Astrocyte of the hippocampus (primary cell): Measurements from ENCODE around the gene KLK3.
"Not testable (repeated sequence)": the region's sequence is repeated elsewhere in the genome, so short reads cannot be mapped to it uniquely, and the experiment has no call there.

Experiments
- DNase-seq: peaks from one replicate; pipeline ENCODE4 v3.0.0; 2011; ENCODE audit warnings: low read depth, low spot score

KLK3 gene

DNA sequence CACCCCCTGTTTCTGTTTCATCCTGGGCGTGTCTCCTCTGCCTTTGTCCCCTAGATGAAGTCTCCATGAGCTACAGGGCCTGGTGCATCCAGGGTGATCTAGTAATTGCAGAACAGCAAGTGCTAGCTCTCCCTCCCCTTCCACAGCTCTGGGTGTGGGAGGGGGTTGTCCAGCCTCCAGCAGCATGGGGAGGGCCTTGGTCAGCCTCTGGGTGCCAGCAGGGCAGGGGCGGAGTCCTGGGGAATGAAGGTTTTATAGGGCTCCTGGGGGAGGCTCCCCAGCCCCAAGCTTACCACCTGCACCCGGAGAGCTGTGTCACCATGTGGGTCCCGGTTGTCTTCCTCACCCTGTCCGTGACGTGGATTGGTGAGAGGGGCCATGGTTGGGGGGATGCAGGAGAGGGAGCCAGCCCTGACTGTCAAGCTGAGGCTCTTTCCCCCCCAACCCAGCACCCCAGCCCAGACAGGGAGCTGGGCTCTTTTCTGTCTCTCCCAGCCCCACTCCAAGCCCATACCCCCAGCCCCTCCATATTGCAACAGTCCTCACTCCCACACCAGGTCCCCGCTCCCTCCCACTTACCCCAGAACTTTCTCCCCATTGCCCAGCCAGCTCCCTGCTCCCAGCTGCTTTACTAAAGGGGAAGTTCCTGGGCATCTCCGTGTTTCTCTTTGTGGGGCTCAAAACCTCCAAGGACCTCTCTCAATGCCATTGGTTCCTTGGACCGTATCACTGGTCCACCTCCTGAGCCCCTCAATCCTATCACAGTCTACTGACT, at the start of gene KLK3:
Gene KLK3 (plus strand): TSS at position 280 of the 775 bp plus-strand sequence. CDS start 41 bp downstream, at position 321.
- DNase-seq: no peak

DNA sequence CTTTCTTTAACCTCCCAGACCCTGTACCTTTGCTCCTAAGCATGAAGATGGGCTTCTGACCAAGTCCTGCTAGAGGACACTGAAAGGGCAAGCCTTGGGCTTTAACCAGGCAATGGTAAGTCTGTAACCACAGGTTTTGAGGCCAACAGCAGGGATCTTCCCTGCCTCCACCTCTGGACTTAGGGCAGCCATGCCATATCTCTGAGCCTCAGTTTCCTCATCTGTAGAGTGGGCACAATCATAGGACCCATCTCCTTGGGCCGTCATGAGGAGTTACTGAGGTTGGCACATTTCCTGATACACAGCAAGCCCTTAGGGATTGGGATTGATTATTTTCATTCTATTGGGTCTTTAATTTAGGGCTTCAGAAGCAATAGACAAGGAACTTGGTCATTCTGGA, 45.9 kb upstream of the KLK3 start:
- DNase-seq: no peak

DNA sequence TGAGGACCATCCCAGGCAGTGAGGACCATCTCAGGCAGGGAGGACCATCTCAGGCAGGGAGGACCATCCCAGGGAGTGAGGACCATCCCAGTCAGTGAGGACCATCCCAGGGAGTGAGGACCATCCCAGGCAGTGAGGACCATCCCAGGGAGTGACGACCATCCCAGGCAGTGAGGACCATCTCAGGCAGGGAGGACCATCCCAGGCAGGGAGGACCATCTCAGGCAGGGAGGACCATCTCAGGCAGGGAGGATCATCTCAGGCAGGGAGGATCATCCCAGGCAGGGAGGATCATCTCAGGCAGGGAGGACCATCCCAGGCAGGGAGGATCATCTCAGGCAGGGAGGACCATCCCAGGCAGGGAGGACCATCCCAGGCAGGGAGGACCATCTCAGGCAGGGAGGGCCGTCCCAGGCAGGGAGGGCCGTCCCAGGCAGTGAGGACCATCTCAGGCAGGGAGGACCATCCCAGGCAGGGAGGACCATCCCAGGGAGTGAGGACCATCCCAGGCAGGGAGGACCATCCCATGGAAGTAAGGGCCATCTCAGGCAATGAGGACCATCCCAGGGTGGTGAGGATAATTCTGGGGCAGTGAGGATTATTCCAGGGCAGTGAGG, 43.0 kb upstream of the KLK3 start:
- not testable (repeated sequence) for DNase-seq

DNA sequence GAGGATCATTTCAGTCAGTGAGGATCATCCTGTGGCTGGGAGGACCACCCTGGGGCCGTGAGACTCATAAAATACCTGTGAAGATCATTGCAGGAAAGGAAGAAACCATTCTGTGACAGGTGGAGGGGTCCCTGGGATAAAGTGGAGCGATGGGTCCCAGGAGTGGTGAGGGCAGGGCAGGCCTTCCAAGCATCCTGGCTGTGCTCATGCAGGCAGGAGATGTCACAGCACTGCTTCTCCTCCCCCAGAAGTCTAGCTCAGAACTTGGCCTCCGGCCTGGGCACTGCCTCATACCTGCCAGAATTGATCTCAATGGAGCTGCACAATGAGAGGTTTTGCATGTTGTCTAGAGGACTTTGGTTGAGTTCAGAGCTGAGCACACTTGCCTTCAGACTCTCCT, 42.2 kb upstream of the KLK3 start:
- DNase-seq: no peak

DNA sequence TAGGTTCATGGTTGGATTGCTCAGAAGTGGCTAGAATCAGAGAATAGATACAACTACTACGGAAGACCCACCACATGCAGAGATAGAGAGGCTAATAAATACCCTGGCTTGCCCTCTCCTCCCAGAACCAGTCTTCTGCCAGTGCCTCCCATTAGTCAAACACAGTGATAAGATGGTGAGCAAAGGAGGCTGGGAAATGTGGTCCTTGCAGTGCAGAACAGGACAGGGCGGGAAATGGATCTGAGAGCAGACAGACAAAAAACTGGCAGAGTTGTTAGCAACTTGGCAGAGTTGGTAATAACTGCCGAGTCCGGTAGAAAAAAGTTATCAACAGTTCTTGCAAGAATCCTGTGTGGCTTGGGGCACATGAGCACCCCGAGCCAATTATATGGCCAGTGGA, 39.8 kb upstream of the KLK3 start:
- DNase-seq: no peak

DNA sequence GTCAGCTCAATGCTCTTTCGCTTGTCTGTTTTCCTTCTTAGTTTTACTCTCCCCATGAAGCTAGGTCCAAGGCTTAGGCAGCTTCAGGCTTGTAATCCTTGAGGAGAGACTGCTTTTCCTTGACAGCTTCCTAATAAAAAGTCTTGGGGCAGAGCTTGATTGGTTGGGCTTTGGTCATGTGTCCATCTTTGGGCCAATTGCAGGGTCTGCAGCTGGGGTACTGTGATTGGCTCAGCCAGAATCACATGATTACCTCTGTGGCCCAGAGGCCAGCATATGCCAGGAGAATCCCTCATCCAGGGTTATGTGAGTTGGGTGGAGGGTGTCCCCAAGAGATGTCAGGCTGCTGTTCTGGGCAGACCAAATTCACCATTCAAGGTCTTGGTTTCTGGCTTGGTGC, 39.3 kb upstream of the KLK3 start:
- DNase-seq: no peak

DNA sequence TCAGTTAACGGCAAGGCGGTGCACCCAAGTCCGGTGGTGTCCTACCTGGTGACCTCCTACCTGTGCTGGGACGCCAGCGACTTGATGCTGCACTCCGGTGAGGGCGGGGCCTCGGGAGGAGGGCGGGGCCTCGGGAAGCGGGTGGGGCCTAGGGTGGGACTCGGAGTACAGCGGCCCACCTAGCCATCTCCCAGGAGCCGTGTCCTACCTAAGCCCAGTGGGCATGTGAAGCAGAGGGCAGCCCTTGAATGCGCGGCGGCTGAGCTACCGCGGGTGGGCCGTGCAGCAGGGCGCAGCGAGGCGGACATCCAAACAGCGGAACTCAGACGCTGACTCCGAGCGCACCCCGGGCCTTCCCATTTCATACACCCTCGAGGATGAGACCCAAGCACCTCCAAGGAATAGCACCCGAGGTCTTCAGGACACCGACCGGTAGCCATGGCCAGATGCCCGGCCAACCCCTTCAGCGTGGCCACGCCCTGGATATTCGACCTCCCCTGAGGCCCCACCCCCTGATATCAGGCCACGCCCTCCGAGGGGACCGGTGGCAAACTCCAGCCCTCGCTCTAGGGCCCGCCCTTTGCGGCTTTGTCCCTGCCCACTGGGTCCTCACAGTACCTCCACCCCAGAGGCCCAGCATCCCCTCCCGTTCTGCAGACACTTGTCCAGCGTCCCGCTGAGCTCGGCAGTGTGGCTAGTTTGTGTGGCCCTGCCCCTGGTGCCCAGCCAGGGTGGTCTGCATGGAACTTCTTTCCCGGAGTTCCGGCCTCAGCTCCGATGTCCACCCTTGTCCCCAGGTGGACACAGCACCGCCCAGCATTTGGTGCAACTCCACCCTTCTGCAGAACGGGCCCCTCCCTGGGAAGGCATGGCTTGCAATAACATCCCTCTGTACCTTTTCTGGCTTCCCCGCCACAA, 36.5 kb upstream of the KLK3 start:
- peak; percentile 24 for DNase-seq

DNA sequence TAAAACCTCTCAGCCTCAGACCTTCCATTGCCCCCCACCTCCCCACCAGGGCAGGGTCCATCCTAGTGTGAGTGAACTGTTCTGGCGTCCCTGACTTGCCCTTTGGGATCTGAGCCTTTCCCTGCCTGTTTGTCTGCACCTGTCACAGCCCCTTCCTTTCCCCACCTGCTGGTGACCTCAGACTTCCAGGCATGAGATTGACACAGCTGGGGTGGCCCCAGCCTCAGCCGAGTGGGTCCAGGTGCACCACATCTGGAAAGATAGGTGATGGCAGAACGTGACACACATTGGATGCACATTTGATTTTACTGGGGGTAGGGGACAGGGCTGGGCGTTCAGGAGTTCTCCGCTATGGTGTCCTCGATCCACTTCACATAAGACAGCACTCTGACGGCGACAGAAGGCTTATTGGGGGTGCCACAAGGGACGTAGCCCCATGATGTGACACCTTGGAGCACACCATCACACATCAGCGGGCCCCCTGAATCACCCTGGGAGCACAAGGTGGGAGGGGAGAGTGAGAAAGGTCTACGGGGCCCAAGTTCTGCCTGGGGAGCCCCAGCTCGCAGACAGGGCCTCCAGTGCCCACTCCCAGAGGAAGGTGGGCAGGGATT, 35.7 kb upstream of the KLK3 start:
- no peak for DNase-seq

DNA sequence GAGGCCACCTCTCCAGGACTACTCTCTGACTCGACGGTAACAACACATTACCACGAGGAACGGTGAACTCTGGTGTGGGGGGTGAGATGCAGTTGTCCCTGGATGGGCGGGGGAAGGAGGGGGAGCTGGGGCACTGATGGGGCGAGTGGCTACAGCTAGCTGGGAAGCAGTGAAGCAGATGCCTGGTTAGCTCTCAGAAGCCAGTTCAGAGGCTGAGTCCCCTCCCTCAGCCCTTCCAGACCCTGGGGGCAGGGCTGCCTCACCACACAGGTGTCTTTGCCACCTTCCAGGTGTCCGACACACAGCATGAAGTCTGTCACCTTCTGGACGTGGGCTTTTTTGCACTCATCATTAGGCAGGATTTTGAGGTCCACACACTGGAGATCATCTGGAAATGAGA, 35.1 kb upstream of the KLK3 start:
- no peak for DNase-seq

DNA sequence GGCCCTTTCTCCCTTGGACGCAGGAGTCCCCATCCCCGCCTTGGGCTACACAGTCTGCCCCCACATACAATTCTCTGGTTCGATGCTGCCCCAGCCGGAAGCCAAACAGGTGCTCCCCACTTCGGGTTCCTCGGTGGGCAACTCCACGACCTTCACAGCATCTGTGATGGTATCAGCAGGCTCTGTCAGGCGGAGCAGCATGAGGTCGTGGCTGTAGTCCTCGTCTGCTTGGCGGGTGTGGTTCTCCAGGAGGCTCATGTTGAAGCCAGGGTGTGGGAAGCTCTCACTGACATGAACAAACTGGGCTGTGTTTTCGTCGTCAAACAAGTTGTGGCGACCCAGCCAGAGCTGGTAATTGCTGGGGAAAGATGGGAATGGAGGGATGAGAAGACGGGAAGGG, 34.6 kb upstream of the KLK3 start:
- DNase-seq: no peak

DNA sequence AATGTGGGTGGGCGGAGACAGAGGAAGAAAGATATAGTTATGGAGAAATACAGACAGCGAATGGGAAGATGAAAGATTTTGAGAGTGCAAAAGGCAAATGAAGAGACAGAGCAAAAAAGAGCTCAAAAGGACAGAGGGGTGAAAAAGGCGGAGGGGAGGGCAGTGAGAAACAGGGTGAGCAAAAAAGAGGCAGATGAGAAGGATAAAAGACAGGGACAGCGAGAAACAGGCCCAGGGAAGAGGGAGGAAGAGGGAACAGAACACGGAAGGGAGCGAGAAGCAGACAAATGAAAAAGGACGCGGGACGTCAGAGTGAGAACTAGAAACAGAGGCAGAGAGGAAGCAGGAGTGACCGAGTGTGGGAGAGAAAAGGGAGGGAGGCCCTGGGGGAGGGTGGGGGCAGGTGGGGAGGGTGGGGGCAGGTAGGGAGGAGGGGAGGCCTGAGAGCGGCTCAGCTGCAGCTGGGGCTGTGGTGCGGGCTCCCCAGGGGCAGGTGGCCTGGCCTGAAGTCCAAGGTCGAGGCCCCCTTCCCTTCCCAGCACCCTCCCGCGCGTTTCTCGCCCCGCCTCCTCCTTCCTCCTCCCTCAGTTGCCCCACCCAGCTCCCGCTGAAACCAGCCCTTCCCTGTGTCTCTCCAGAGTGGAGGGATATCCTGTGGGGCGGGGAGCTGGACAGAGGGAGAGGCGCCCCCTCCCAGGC, 34.0 kb upstream of the KLK3 start:
- DNase-seq: no peak

DNA sequence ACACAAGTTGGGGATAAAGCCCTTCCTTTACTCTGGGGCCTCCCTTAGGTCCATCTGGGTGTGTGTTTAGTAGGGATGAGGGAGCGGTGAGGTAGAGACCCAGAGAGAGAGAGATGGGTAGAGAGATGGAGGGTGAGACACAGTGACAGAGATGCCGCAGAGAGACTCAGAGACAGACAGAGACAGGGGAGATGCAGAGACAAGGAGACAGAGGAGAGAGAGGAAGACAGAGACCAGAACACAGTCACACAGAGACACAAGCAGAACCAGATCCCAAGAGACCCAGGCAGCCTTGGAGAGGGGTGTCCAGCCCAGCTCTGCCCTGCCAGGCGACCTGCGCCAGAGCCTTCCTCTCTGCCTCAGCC, 33.5 kb upstream of the KLK3 start:
- no peak for DNase-seq

DNA sequence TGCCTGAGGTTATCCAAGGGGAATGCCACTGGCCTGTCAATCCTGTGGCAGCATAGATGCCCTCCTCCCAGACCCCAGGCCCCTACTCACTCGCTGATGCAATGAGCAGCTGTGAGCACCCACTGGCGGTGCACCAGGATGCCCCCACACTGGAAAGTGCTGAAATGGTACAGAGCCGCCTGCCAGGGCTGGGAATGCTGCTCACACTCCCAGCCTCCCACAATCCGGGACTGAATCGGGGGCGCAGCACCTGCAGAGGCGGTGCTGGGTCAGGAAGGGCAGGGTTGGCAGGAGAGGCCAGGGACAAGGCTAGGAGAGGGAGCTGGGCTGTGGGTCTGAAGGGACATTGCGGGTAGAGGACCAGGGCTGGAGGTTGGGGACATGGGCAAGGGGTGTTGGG, 33.1 kb upstream of the KLK3 start:
- no peak for DNase-seq

DNA sequence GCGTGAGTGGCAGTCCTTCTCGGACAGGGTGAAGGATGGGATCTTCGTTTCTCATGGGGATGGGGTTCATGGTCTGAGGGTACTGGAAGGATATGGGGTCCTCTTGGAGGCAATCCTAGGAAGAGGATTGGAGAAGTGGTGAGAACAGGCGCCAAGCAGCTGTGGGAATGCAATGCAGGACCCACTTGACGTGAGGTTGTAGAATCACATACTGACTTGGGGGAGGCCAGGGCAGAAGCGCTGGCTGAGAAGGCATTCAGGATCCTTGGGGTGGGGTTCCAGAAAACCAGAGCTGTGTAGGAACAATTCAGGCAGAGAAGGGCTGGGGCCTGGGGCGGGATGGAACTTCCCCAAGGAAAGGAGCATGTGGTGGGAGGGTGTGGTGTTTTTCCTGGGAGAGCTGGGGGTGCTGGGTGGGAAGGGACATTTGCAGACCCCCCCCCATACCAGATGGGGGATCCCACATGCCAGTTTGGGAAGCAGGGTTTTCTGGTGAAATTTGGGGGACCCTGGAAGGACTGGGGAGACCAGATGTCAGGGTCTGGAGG, 32.0 kb upstream of the KLK3 start:
- DNase-seq: no peak

DNA sequence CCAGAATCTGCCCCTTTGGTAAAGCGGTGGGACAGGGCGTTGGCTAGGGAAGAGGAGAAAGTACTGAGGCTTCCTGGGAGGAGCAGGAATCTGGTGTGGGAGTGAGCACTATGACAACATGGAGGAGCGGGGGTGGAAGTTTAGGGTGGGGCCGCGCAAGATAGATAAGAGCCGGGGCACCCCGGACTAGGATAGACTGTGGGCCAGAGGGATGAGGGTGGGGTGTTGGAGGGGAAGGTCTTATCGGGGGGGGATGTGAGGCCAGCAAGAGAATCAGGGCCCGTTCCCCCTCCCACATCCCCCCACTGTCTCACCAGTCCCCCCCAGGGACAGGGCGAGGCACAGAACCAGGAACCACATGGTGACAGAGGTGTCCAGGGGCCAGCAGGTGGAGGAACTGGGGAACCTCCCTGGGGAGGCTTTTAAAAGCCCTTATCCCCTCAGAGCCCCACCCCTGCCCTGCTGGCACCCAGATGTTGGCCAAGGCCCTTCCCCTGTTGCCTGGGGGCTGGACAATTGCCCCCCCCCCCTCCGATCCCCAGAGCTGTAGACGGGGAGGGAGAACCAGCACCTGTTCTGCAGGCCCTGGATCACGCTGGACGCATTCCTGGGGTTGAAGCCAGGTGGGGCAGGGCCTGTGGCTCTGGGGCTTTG, 31.2 kb upstream of the KLK3 start, which contains the start of gene KLK1:
Gene KLK1 (minus strand): TSS at position 399 of the 654 bp plus-strand sequence. CDS start 39 bp downstream, at position 360.
- DNase-seq: no peak

DNA sequence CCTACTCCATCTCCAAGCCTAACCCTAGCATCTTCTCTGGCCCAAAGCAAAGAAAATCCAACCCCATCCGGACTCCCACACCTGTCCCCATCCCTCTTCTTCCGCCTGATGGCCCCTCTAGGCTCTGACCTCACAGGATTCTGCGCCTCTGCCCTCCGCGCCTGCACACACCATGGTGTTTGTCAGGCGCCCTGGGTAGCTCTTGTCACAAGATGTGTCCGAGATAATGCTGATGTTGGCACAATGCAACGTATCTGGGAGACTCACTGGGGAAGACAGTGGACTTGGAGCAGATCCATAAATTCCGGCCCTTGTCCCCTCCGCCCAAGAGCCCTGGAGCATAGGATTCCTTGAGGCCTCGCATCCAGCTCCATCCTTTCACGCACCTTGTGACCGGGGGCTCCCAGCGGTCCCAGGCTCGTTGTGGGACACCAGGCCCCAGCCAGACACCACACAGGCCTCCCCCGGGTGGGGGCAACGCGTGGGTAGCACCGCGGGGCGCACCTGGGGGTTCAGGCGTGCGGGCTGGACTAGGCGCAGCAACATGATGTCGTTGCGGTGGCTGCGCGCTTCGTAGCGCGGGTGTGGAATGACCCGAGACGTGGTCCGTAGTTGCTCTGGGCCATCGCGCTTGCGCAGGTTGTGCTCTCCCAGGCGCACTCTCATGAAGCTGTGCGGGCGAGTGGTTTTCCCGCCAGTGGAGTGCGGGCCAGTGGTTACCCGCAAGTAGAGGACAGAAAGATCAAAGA, 28.0 kb upstream of the KLK3 start:
- DNase-seq: no peak

DNA sequence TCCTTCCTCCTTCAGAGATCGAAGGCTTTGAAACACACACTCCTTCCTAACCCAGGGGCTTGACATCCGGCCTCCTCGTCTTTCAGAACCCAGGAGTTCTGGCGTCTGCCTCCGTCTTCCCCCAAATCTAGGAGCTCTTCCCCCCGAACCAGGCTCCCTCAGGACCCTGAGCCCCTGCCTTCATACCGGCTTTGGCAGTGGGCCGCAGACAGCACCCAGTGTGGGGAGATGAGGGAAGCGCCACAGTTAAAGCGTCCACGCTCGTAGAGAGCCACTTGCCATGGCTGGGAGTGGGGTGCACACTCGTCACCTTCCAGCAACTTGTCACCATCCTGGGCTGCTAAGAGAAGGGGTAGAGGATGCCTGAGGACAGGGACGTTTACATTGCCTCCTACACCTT, 27.2 kb upstream of the KLK3 start:
- no peak for DNase-seq

DNA sequence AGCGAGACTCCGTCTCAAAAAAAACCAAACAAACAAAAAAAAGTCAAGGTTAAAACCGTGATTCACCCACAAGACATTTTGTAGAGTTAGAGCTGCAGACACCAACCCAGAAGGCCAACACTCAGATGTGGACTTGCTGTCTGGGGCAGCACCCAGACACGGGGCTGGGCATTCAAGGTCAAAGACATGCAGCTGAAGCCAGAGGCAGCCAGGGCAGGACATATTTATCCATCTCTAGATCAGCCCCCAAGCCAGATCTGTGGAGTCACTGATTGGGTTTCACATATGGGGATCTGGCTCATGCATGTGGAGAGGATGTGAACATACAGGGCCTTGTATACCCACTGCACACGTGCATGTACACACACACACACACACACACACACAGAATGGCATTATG, 24.9 kb upstream of the KLK3 start:
- DNase-seq: no peak

DNA sequence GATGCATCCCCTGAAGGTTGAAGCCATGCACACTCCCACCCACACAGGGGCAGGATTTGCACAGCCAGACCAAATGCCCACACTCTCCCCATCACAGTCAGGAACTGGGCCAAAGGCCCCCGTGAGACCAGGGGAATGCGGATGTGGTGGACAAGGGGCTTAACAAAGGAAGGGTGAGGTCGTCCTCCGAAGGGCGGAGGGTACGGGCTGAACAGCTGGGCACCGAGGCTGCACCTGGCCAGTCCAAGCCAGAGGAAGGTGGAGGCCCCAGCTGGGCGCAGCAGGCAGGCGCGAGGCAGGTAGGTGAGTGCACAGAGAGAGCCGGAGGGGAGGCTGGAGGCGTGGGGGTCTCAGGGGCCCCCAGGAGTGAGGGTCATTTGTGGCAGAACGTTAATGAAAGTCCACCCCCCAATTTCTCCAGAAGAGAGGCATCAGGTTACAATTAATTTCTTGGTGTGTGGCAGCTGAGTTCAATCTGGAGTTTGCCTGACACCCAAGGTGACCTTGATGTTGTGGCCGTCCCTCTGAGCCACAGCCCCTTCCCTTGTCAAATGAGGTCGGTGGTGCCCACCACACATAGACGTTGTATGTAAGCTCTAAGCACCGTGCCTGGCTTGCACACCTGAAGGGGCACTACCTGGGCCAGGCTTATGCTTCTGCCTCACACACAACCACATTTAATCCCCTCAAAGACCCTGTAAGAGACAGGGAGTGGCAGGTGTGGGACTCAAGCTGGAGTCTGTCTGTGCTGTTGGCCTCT, 24.3 kb upstream of the KLK3 start:
- no peak for DNase-seq
